ENCODE results near the gene SPOCK1.
"Not testable (repeated sequence)": the region's sequence is repeated elsewhere in the genome, so short reads cannot be mapped to it uniquely, and the experiment has no call there.

SPOCK1 gene

GRCh38 chr5:137498736-137499505, at the start of gene SPOCK1:
SPOCK1 (minus strand) TSS chr5:137499326.
- DNase-seq: peak; percentile 72 to 84

DNA sequence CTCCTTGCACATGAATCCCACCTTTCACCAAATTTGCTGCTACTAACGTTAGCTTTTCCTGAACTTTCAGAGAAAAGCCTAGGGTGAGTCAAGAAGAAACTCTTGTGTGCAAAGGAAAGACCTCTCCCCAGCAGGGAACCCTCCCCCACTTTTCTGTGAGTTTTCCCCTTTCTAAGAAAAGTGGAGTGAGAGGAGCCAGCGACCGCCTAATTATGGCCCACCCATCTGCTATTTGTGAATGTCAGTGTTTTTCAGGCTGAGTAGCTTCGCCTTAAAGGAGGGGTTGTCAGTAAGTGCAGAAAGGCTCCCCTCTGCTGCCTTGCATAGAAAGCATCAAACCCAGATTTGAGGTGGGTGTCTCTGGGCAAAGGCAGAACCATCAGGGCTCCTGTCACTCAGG, 46.8 kb upstream of the SPOCK1 start:
- DNase-seq: no peak

GRCh38 chr5:137535449-137535848, 36.3 kb upstream of the SPOCK1 start:
- DNase-seq: peak; percentile 31 to 66

DNA sequence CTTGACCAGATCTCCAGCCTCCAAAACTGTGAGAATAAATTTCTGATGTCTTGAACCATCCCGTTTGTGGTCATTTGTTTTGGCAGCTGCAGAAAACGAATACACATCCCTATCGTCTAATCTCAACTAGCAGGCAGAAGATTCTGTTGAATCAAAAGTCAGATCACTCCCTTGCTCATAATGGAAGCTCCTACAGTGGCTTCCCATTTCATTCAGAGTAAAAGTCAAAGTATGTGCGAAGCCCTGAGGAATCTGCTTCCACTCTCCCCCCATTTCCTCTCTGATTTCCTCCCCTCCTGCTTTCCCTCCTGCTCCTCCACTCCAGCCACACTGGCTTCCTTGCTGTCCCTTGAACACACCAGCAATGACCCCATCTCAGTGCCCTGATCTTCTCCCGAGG, 34.8 kb upstream of the SPOCK1 start:
- DNase-seq: no peak

- no peak for DNase-seq
Measured at GRCh38 chr5:137531266-137531665, 32.1 kb upstream of the SPOCK1 start.

DNA sequence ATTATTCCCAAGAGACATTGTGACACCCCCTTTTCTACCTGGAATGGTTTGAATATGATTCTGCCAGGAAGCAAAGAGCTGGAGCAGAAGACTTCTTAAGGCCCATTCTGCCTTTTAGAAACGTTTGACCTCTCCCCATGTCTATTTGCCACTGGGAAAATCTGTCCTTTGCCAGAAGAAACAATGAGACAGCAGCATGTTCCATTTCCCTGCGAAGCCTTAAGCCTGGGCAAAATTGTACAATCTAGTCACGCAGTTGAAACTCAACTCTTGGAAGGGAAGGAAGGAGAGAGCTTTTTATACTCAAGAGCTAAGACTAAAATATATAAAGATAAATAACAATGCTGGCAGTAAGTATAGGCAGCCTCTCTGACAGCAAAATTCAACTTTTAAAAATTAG, 22.1 kb upstream of the SPOCK1 start:
- no peak for DNase-seq

GRCh38 chr5:137516961-137517360, 17.8 kb upstream of the SPOCK1 start:
- DNase-seq: no peak

DNA sequence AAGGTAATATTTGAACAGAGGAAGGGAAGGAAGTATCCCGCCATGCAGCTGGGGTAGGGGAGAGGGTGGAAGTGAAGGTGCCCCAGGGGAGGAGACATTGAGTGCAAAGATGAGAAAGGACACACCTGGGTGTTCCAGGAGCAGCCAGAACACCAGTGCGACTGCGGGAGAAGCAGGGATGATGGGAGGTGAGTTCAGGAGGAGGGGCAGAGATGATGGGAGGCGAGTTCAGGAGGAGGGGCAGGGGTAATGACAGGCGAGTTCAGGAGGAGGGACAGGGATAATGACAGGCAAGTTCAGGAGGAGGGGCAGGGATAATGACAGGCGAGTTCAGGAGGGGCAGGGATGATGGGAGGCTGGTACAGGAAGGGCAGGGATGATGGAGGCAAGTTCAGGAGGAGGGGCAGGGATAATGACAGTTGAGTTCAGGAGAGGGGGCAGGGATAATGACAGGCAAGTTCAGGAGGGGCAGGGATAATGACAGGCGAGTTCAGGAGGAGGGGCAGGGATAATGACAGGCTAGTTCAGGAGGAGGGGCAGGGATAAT, 17.2 kb upstream of the SPOCK1 start:
- no peak for DNase-seq

DNA sequence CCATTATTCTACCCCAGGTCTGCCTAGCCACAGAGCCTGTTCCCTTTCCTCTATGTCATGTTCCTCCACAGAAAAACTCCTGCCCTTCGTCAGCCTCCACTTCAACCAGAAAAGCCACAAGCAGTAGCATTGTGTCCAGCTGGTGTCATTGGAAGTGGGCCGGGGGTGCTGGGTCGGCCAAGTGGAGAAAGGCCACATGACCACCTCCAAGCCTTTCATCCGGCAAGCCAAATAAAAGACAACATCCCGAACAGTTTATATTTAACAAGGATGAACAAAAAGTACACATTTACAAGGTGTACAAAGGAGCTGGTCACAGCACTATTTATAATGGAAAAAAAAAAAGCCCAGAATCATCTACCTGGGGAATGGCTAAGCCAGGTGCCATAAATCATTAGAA, 16.1 kb upstream of the SPOCK1 start:
- no peak for DNase-seq

- DNase-seq: no peak
Measured at GRCh38 chr5:137510671-137511070, 11.5 kb upstream of the SPOCK1 start.

DNA sequence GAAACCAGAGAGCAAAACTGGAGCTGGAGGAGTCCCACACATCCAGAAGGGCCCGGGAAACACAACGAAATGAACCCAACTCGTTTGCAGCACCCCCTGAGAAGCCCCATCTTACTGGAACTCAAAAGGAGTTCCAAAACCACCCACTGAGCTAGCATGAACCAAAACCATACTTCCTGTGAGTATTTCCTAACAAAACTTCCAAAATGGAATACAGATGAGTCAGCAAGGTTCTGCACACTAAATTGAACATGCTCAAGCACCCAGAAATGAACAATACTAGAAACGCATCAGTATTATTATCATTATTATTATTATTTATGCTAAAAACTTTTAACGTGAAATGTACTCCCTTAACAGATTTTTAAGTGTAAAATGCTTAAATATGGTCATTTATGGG, 8.0 kb upstream of the SPOCK1 start:
- no peak for DNase-seq

- DNase-seq: no peak
Measured at GRCh38 chr5:137506296-137506695, 7.2 kb upstream of the SPOCK1 start.

DNA sequence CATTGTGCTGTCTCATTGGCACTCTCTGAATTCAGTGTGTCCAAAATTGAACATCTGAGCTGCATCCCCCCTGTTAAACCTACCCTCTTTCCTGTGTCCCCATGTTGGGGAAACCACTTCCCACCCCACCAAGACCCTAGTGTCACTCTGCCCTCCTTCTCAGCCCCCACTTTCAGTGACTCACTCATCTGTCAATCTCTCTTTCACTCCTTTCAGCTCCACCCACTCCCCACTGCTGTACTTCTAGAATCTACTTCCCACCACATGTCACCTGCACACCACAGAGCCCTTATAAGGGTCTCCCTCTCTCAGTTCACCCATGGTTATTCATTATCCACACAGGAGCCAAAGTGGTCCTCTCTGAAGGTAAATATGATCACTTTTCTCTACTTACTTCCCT, 5.8 kb upstream of the SPOCK1 start:
- no peak for DNase-seq

- no peak for DNase-seq
Measured at GRCh38 chr5:137503456-137503855, 4.3 kb upstream of the SPOCK1 start.

DNA sequence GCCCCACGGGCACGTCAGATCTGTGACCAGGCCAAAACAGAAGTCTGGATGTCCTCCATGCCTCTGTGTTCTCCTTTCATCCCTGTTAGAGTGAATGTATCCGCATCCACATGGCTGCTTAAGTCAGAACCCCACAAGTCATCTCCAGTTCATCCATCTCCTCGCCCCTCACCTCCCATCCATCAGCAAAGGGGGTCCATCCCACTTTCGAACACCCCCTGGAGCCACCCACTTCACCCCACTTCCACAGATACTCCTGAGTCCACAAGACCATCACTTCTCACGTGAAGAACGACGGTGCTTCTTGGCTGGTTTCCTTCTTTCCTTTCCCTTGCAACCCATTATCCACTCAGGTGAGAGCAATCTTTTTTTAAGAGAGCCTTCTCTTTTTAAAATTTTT, 3.5 kb upstream of the SPOCK1 start:
- no peak for DNase-seq

DNA sequence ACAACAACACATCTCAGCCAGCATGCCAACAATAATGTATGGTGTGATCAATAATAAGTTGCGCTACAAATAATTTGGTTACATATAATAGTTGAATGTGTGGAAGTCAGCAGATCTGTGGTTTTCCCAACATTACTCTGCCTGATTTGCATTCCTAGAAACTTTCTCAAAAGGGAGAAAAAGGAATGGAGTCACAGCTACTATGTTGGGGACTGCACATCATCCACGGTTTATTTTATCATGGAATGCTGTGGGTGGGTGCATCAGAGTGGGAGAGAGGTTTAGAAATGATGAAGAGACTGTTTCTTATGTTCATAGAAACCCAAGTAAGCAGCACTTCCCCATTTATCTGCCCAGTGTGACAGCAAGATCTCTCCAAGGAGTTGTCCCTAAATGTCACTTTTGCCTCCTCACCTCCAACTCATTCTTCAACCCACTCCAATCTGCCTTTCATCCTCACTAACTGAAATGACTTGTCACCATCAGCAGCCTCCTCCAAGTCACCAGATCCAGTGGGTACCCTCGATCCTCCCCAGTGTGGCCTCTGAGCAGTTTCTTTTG, 2.8 kb upstream of the SPOCK1 start:
- no peak for DNase-seq

DNA sequence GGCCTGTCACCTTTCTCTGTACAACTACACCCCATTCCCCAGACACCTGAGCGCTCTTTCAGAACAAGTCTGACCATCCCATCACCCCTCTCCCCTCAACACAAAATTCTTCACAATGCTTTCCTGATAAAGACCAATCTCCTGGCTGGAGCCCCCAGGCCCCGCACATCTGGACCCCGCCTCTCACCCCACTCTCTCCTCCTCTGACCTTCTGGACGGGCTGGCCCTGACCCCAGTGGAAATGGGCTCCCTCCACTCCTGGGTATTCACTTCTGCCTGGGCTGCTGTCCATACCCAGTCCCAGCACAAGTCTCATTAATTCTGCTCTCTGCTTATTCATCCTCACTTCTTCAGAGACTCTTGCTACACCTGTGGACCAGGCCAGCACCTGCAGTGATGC, 2.1 kb upstream of the SPOCK1 start:
- no peak for DNase-seq

- no peak for DNase-seq
Measured at GRCh38 chr5:137500615-137501225, 1.6 kb upstream of the SPOCK1 start.

- DNase-seq: not testable (repeated sequence)
Measured at GRCh38 chr5:137499506-137499847, 351 bp upstream of the SPOCK1 start.

DNA sequence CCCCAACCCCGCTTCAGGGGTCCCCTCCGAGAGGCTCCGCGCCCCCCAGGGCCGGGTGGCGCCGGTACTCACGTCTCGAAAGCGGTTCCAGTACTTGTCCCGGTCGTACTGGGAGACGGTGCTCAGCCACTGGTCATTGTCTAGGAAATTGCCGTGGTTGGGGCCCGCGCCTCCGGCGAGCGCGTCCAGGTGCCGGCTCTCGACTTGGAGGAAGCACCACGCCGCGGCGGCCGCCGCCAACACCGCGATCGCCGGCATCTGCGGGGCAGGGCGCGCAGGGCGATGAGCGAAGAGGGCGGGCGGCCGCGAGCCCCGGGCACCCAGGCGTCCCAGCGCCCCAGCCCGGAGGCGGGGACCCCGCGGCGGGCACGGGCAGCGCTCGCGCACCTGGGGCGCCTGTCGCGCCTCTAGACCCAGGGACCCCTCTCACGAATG, 808 bp downstream of the SPOCK1 start:
- DNase-seq: peak; percentile 6 to 42

DNA sequence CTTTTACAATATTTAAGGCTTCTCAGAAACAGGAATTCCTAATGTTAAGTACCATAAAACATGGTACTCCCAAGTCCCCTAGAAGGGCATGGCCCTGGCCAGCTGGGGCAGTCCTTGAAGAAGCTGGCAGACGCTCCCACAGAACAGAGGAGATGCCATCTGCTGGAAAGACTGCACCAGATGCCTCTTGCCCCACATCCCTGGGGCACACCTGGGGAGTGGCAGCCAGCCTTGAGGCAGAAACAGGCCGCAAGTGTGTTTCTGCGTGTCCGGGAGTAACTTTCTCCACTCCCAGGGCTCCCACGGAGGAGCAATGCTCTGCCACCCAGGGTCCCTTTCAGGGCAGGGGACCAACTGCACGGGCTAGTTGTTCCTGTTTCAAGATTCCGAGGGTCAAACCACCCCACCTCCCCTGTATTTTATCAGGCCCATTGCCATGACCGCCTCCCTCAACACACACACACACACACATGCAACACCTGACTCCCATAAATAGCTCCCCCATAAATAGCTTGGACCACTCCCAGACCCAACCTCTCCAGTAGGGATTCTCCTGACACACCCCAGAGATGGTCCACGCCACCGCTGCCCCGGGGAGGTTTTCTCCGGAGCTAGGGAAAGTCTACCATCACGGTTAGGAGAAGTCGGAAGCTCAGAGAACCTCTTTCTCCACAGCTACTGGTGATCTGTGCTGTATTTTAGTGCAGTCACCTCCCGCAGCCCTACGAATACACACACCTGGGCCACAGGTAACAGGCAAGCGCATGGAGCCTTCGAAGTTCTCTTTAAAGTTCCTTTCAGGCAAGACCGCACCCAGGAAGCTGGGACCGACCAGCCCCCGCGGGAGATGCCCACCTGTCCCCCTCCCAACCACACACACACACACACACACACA, 1.5 kb downstream of the SPOCK1 start:
- DNase-seq: peak; percentile 26 to 42

DNA sequence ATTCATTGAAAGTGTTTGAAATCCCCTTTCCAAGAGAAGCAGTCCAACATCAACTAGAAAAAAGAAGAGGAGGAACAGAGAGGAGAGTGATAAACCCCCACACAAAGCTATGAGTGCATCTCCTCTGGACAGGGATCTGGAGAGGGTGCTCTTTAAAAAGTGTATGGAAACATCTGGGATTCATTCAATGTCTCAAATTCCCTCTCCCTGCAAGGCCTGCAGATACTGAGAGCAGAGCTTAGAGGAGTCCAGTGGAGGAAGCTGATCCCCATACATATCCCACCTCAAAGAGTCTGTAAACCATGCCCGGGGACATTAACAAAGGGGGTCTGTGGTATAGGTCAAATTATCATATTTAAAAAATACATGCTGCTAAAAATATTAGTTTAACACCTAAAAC, 2.2 kb downstream of the SPOCK1 start:
- no peak for DNase-seq

DNA sequence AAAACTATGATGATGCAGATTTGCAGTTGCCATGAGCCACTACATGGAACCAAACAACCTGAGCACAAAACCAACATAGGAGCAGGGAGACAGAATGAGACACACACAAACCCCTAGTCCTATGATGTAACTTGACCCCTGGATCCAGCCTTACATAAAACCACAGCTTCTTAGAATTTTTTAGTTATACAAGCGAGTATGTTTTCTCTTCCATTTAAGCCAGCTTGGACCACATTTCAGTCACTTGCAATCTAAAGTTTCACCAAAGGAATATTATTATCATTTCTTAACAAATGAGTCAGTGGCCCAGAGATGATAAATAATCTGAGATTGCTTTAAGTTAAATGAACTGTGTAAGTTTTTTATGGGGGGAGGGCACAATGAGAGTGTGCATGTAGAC, 6.8 kb downstream of the SPOCK1 start:
- no peak for DNase-seq

All from SHP77 (cell line).